ENCODE data around the gene MTUS2. TPM values are rescaled to one million over a fixed set of nuclear protein-coding genes. Genes with fewer than 3 reads are reported as not detected.

MTUS2 gene
- total and polyA plus RNA-seq, 2 experiments from 2014 or later, result 3.0 to 4.3 TPM

DNA sequence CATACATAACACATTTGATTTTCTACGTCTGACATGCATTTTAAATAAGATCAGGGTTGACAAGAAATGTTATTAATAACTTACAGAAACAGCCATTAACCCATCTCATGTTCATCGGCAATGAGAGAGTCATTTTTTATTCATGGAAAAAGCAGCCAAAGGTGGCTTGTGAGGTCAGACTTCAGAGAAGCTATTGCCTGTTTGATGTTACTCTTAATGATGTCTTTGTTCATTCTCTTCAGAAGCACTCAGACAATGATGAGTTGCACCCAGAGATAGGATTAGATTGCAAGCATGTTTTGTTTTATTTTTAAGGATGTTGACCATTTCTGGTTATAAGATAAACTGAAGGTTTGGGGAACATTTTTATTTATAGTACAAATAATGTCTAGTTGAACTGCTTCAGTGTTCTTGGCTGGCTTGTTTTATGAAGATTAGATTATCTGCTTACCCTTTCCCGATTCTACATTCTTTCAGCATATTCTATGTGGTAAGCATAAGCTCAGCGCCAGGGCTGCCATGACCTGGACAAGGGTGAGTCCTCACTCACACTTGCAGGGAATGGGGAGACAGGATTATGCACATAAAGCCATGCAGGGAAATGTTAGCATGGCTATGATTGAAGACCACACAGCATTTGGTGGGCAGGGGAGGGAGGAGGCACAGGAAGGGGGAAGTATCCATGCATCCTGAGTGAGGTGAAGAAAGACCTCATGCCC, 288.1 kb downstream of the MTUS2 start:
- no peak overlapping the region for H3K27ac ChIP-seq
- no peak overlapping the region for H3K4me2 ChIP-seq
- no peaks in the 10 kb centered on the region for H3K9me3 ChIP-seq (ENCODE audit: low read depth)
- TF ChIP-seq EZH2phosphoT487 (IDR thresholded peaks at IDR 0.05; ENCODE audit: low read depth, severe bottlenecking, unreplicated experiment), result no peak
- no peaks in the 10 kb centered on the region for H4K20me1 ChIP-seq (ENCODE audit: insufficient read depth, poor library complexity, severe bottlenecking)
- no peaks in the 10 kb centered on the region for H3K9me2 ChIP-seq (replicated peaks; ENCODE audit: insufficient read depth)
- no peaks in the 10 kb centered on the region for H3K36me3 ChIP-seq (replicated peaks; ENCODE audit: insufficient read depth, low read depth)
- H3K4me3 ChIP-seq, result no peak overlapping the region
- no peak overlapping the region for H2AFZ ChIP-seq
- no peaks in the 10 kb centered on the region for H3K27me3 ChIP-seq
- no peaks in the 10 kb centered on the region for H3K4me1 ChIP-seq (ENCODE audit: insufficient read depth)
- WGBS (ENCODE audit: low lambda C conversion rate, missing lambda C conversion rate), result 64% methylated on average over 4 of the region's 4 CpGs
- no peak for DNase-seq (ENCODE audit: low spot score)
- H3K79me2 ChIP-seq, result no peaks in the 10 kb centered on the region

DNA sequence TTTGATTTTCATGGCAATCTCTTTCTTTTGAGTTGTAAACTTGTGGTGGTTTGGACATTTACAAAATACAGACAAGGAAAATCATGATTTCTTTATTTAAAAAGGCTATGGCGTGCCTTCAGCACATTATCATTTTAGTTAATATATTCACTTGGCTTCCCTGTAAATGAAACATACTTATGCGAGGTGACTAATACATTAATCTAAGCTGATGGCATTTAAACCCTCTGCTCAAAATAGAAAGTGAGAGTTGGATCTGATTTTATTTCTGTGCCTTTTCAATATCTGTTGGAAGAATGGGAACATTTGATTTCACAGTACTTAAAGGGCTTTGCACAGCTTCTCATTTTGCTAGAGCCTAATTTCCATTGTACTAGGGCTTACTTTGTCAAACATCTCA, 289.8 kb downstream of the MTUS2 start:
- Histone ChIP-seq H3K27me3 (no peaks in the 10 kb centered on the region), H3K4me1 (ENCODE audit: insufficient read depth) (no peaks in the 10 kb centered on the region), H3K9me2 (replicated peaks; ENCODE audit: insufficient read depth) (no peaks in the 10 kb centered on the region), H3K79me2 (no peaks in the 10 kb centered on the region), H3K36me3 (replicated peaks; ENCODE audit: insufficient read depth, low read depth) (no peaks in the 10 kb centered on the region), H3K4me3 (no peak overlapping the region), H4K20me1 (ENCODE audit: insufficient read depth, poor library complexity, severe bottlenecking) (no peaks in the 10 kb centered on the region), H3K9me3 (ENCODE audit: low read depth) (no peaks in the 10 kb centered on the region), H3K4me2 (no peak overlapping the region), H3K27ac (no peak overlapping the region), H2AFZ (no peak overlapping the region)
- no peak for DNase-seq (ENCODE audit: low spot score)
- WGBS (ENCODE audit: low lambda C conversion rate, missing lambda C conversion rate), result 86% methylated on average over 2 of the region's 2 CpGs
- TF ChIP-seq EZH2phosphoT487 (IDR thresholded peaks at IDR 0.05; ENCODE audit: low read depth, severe bottlenecking, unreplicated experiment), result no peak
- TF ChIP-seq EZH2 (IDR thresholded peaks at IDR 0.05; ENCODE audit: borderline replicate concordance), result no peak
- TF ChIP-seq, protein P1, sequence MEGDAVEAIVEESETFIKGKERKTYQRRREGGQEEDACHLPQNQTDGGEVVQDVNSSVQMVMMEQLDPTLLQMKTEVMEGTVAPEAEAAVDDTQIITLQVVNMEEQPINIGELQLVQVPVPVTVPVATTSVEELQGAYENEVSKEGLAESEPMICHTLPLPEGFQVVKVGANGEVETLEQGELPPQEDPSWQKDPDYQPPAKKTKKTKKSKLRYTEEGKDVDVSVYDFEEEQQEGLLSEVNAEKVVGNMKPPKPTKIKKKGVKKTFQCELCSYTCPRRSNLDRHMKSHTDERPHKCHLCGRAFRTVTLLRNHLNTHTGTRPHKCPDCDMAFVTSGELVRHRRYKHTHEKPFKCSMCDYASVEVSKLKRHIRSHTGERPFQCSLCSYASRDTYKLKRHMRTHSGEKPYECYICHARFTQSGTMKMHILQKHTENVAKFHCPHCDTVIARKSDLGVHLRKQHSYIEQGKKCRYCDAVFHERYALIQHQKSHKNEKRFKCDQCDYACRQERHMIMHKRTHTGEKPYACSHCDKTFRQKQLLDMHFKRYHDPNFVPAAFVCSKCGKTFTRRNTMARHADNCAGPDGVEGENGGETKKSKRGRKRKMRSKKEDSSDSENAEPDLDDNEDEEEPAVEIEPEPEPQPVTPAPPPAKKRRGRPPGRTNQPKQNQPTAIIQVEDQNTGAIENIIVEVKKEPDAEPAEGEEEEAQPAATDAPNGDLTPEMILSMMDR (IDR thresholded peaks at IDR 0.05; ENCODE audit: poor library complexity), result no peak

DNA sequence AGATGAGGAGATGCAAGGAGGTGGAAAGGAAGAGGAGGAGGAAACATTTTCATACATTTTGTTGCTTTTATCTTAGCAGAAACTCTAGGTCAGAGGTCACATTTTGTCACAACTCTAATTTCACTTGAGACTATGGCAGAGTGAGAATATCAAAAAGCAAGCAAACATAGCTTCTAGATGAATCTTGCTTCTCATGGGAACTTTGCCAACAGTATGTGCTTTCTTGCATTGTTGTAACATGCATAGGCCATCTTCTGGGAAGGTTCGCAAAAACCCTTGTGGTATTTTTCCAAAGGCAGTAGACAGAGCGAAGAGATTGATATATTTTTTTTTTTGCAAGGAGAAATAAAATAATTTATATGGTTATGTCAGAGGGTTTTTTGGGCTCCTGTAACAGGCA, 291.3 kb downstream of the MTUS2 start:
- Histone ChIP-seq H3K36me3 (replicated peaks; ENCODE audit: insufficient read depth, low read depth) (no peaks in the 10 kb centered on the region), H3K27ac (no peak overlapping the region), H3K4me1 (ENCODE audit: insufficient read depth) (no peaks in the 10 kb centered on the region), H3K9me3 (ENCODE audit: low read depth) (no peaks in the 10 kb centered on the region), H3K9me2 (replicated peaks; ENCODE audit: insufficient read depth) (no peaks in the 10 kb centered on the region), H4K20me1 (ENCODE audit: insufficient read depth, poor library complexity, severe bottlenecking) (no peaks in the 10 kb centered on the region), H3K4me3 (no peak overlapping the region), H3K27me3 (no peaks in the 10 kb centered on the region), H3K4me2 (no peak overlapping the region), H3K79me2 (no peaks in the 10 kb centered on the region), H2AFZ (no peak overlapping the region)
- DNase-seq (ENCODE audit: low spot score), result no peak
- TF ChIP-seq EZH2 (IDR thresholded peaks at IDR 0.05; ENCODE audit: borderline replicate concordance) (no peak), EZH2phosphoT487 (IDR thresholded peaks at IDR 0.05; ENCODE audit: low read depth, severe bottlenecking, unreplicated experiment) (no peak)
- TF ChIP-seq, protein P1 (IDR thresholded peaks at IDR 0.05; ENCODE audit: poor library complexity), result no peak
- WGBS (ENCODE audit: low lambda C conversion rate, missing lambda C conversion rate), result 85% methylated on average over 2 of the region's 2 CpGs

- Histone ChIP-seq H2AFZ (no peak overlapping the region), H3K79me2 (no peaks in the 10 kb centered on the region), H3K4me3 (no peak overlapping the region), H3K27ac (no peak overlapping the region), H3K4me1 (ENCODE audit: insufficient read depth) (no peaks in the 10 kb centered on the region), H3K9me3 (ENCODE audit: low read depth) (no peaks in the 10 kb centered on the region), H4K20me1 (ENCODE audit: insufficient read depth, poor library complexity, severe bottlenecking) (no peaks in the 10 kb centered on the region), H3K9me2 (replicated peaks; ENCODE audit: insufficient read depth) (no peaks in the 10 kb centered on the region), H3K36me3 (replicated peaks; ENCODE audit: insufficient read depth, low read depth) (no peaks in the 10 kb centered on the region), H3K27me3 (no peaks in the 10 kb centered on the region), H3K4me2 (no peak overlapping the region)
- no peak for DNase-seq (ENCODE audit: low spot score)
- TF ChIP-seq EZH2phosphoT487 (IDR thresholded peaks at IDR 0.05; ENCODE audit: low read depth, severe bottlenecking, unreplicated experiment) (no peak), EZH2 (IDR thresholded peaks at IDR 0.05; ENCODE audit: borderline replicate concordance) (no peak)
- TF ChIP-seq, protein P1 (IDR thresholded peaks at IDR 0.05; ENCODE audit: poor library complexity), result no peak
- 71% methylated on average over 1 of the region's 1 CpG for WGBS (ENCODE audit: low lambda C conversion rate, missing lambda C conversion rate)
Observed at GRCh38 chr13:29115842-29116241, 295.7 kb downstream of the MTUS2 start.

All from hepatocyte (in vitro differentiated cells).